GM12892 (cell line): Measurements from ENCODE around the gene SIK2.

Source experiments
- POLR2A ChIP-seq: IDR thresholded peaks from 2 replicates; pipeline ENCODE4 v1.6.1; 2011; ENCODE audit warnings: low read depth, low read length, control low read depth
- POLR2AphosphoS5 ChIP-seq: IDR thresholded peaks from 2 replicates; pipeline ENCODE4 v1.6.1; 2011; ENCODE audit warnings: low read depth, low read length, control low read depth
- TAF1 ChIP-seq: IDR thresholded peaks from 2 replicates; pipeline ENCODE4 v1.6.1; 2011; ENCODE audit warnings: low read depth, mild to moderate bottlenecking, control low read depth, low read length, borderline replicate concordance

GRCh38 chr11:111624608-111625007, 22.4 kb downstream of the SIK2 start:
- TF ChIP-seq POLR2A (no peak), POLR2AphosphoS5 (no peak), TAF1 (no peak)
